ENCODE measurements around the gene CORO6. TPM values are rescaled to one million over a fixed set of nuclear protein-coding genes. Genes with fewer than 3 reads are reported as not detected.

The CORO6 gene
- total RNA-seq, 1 experiment from 2014 or later = 35.0 TPM

- Histone ChIP-seq H3K4me3 (no peak overlapping the region), H2AFZ (no peak overlapping the region), H3K4me2 (no peak overlapping the region; the same call in 1 of the 2 replicates), H4K20me1 (ENCODE audit: insufficient read depth) (no peaks in the 10 kb centered on the region; the same call in none of the 2 replicates), H3K4me1 (replicated peaks; ENCODE audit: insufficient read depth) (peaks cover 27% of the 10 kb centered on the region), H3K36me3 (ENCODE audit: low read depth) (no peaks in the 10 kb centered on the region), H3K9me2 (ENCODE audit: insufficient read depth) (no peaks in the 10 kb centered on the region), H3F3A (ENCODE audit: insufficient read depth, low read depth) (peaks cover 18% of the 10 kb centered on the region), H3K27me3 (ENCODE audit: insufficient read depth, low read depth) (no peaks in the 10 kb centered on the region), H3K79me2 (ENCODE audit: low read depth) (peaks cover 37% of the 10 kb centered on the region), H3K27ac (no peak overlapping the region), H3K9me3 (ENCODE audit: insufficient read depth, low read depth) (no peaks in the 10 kb centered on the region)
- no TSS peak for BruUV-seq (replicated peaks)
- ChIA-PET POLR2A (ENCODE audit: unreplicated experiment) (no interaction called here), CTCF (no interaction called here)
- intact Hi-C loops (cut with micrococcal nuclease; ENCODE audit: unreplicated experiment) = no loop called here
- peak in 1 of 2 experiments; percentile 25 for DNase-seq
- no peak for TF ChIP-seq CTCF (conservative IDR thresholded peaks at IDR 0.05)
- no peak for TF ChIP-seq EZH2 (IDR thresholded peaks at IDR 0.05; ENCODE audit: low read depth)
These were observed 26.6 kb downstream of the CORO6 start for GRCh38 chr17:29595943-29596774.

GRCh38 chr17:29595107-29595942 is 27.4 kb downstream of the CORO6 start:
- H3K36me3 ChIP-seq (ENCODE audit: low read depth) = no peaks in the 10 kb centered on the region
- peak in 1 of 2 experiments; percentile 16 for DNase-seq
- POLR2A ChIA-PET (ENCODE audit: unreplicated experiment) = no interaction called here
- no peaks in the 10 kb centered on the region; the same call in none of the 2 replicates for H4K20me1 ChIP-seq (ENCODE audit: insufficient read depth)
- H3K27me3 ChIP-seq (ENCODE audit: insufficient read depth, low read depth) = no peaks in the 10 kb centered on the region
- H3K27ac ChIP-seq = peak overlapping the region; percentile 52; the same call in 1 of the 2 replicates
- H3K4me2 ChIP-seq = peak overlapping the region; percentile 91
- BruUV-seq (replicated peaks) = no TSS peak
- CTCF ChIA-PET = no interaction called here
- TF ChIP-seq CTCF (conservative IDR thresholded peaks at IDR 0.05) (no peak), EZH2 (IDR thresholded peaks at IDR 0.05; ENCODE audit: low read depth) (no peak)
- peaks cover 24% of the 10 kb centered on the region for H3F3A ChIP-seq (ENCODE audit: insufficient read depth, low read depth)
- H3K4me3 ChIP-seq = peak overlapping the region; percentile 72; the same call in 1 of the 2 replicates
- intact Hi-C loops (cut with micrococcal nuclease; ENCODE audit: unreplicated experiment) = no loop called here
- peaks cover 37% of the 10 kb centered on the region for H3K79me2 ChIP-seq (ENCODE audit: low read depth)
- peaks cover 29% of the 10 kb centered on the region for H3K4me1 ChIP-seq (replicated peaks; ENCODE audit: insufficient read depth)
- H2AFZ ChIP-seq = no peak overlapping the region
- no peaks in the 10 kb centered on the region for H3K9me3 ChIP-seq (ENCODE audit: insufficient read depth, low read depth)
- H3K9me2 ChIP-seq (ENCODE audit: insufficient read depth) = no peaks in the 10 kb centered on the region

- Histone ChIP-seq H3K27ac (peak overlapping the region; percentile 52), H4K20me1 (ENCODE audit: insufficient read depth) (no peaks in the 10 kb centered on the region; the same call in none of the 2 replicates), H3K4me2 (peak overlapping the region; percentile 91), H3K4me1 (replicated peaks; ENCODE audit: insufficient read depth) (peaks cover 36% of the 10 kb centered on the region), H3K36me3 (ENCODE audit: low read depth) (no peaks in the 10 kb centered on the region), H3K79me2 (ENCODE audit: low read depth) (peaks cover 37% of the 10 kb centered on the region), H3K9me2 (ENCODE audit: insufficient read depth) (no peaks in the 10 kb centered on the region), H3K4me3 (peak overlapping the region; percentile 72), H3F3A (ENCODE audit: insufficient read depth, low read depth) (peaks cover 30% of the 10 kb centered on the region), H2AFZ (peak overlapping the region; percentile 77), H3K9me3 (ENCODE audit: insufficient read depth, low read depth) (no peaks in the 10 kb centered on the region), H3K27me3 (ENCODE audit: insufficient read depth, low read depth) (no peaks in the 10 kb centered on the region)
- POLR2A ChIA-PET (ENCODE audit: unreplicated experiment) = interaction anchor here (0.6 to 1.0 kb wide), 2 partner anchors 25 to 30 kb away, joined by 3 to 4 read pairs; no protein-coding TSS in a partner anchor
- TF ChIP-seq EZH2 (IDR thresholded peaks at IDR 0.05; ENCODE audit: low read depth) (no peak), CTCF (conservative IDR thresholded peaks at IDR 0.05) (no peak)
- BruUV-seq (replicated peaks) = no TSS peak
- intact Hi-C loops (cut with micrococcal nuclease; ENCODE audit: unreplicated experiment) = loop anchor here (1.0 to 5.0 kb wide), 2 partner anchors 45 to 193 kb away; no protein-coding TSS in a partner anchor
- DNase-seq = no peak
- CTCF ChIA-PET = interaction anchor here (0.8 kb wide), 1 partner anchor 31 kb away, joined by 3 read pairs; no protein-coding TSS in a partner anchor
These were observed 28.1 kb downstream of the CORO6 start for GRCh38 chr17:29594519-29595090.
